ENCODE data around the gene EML6.
A peak's percentile ranks its signal among the peaks of the same experiment; 100 is the strongest.

EML6 gene

DNA sequence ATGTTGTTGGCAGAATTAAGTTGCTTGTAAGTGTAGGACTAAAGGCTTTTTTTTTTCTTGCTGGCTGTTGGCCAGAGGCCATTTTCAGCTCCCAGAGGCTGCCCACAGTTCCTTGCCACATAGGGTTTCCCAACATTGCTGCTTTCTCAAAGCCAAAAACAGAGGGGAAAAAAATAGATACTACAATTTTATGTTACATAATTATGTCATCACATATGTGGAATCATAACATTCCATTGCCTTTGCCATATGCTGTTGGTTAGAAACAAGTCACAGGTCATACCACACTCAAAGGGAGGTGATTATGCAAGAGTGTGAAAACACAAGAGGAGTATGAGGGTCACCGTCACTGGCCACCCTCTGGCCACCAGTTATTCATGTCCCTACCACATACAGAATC lies 172.3 kb downstream of the EML6 start:
- Histone ChIP-seq H3K36me3 (ENCODE audit: insufficient read depth, low read length) (no peaks in the 10 kb centered on the region), H3K27me3 (ENCODE audit: control insufficient read depth, insufficient read depth, low read length) (no peaks in the 10 kb centered on the region), H3K9ac (ENCODE audit: low read depth, low read length) (no peak overlapping the region), H3K9me3 (replicated peaks; ENCODE audit: low read length) (peaks cover 7% of the 10 kb centered on the region), H3K4me1 (ENCODE audit: control insufficient read depth, insufficient read depth, low read length) (peaks cover 4% of the 10 kb centered on the region), H3K4me2 (ENCODE audit: low read length) (no peak overlapping the region), H3K4me3 (ENCODE audit: low read length) (no peak overlapping the region)

DNA sequence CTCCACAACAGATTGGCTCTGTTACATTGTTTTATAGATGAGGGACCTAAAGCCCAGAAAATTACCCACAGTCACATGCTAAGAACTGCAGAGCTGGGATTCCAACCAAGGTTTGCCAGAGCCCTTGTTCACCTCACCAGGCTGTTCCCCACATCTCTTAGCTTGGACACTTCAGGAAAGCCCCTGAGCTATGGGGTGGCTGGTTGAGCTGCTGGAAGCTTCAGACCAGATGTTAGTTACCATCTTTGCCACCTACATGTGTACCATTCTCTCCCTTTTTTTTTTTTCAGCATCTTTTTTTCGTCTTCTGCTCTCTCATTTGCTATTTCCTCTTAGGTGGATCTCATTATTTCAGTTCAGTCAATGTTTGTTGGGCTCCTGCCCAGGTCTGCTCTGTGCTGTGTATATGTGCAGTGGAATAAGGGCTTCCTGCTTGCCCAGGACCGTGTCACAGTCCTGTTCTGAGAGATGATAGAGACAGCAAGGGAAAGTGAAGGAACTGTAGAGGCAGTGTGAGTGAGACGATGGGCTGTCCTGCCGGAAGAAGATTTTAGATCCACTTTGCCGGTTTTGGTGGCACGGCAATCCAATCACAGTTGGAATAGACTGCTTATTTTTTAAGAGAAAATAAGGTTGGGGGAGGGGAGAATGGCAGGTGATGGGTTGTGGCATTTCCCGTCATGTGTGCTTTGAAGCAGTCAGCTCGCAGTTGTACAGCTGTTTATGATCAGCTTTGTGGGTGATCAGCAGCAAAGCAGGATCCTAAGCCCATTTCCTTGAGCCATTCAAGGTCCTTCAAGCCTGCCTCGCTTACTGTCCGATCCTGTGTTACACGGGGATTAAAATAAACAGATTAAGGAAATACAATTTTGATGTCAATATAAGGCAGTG lies 174.2 kb downstream of the EML6 start:
- Histone ChIP-seq H3K4me1 (ENCODE audit: control insufficient read depth, insufficient read depth, low read length) (peaks cover 8% of the 10 kb centered on the region), H3K9me3 (replicated peaks; ENCODE audit: low read length) (peaks cover 7% of the 10 kb centered on the region), H3K36me3 (ENCODE audit: insufficient read depth, low read length) (no peaks in the 10 kb centered on the region), H3K27me3 (ENCODE audit: control insufficient read depth, insufficient read depth, low read length) (no peaks in the 10 kb centered on the region), H3K4me3 (ENCODE audit: low read length) (no peak overlapping the region), H3K4me2 (ENCODE audit: low read length) (no peak overlapping the region), H3K9ac (ENCODE audit: low read depth, low read length) (no peak overlapping the region)

DNA sequence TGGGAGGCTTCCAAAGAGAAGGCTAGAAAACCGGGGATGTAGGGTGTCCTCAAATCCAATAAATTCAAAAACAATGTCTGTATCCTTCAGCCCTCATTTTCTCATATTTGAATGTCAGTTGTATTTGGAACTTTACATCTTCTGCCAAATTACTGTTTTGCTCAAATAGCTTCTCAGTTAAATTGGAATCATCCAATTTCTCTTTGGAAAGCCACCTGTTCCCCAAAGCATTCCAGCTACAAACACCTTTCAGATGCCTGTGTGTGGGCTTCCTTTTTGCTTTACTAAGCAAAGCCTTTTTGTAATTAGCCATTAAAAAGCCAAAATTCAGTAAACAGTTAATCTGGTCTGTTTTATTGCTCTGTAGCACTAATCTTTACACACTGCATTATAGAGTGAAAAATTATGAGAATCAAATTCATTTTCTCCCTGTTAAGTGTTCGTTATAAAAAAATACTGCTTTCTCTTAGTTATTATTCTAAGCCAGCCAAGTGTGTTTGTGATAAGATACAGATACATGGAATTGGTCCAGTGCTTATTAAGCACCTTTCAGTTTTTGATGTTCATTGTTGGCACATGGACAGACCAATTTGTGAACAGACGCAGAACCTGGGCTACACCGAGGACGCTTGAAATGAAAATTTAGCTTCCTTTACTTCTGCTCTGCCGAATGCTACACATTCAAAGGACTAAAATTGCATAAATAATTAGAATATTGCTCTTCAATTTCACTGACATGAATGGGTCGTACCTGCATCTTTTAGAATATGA lies 175.2 kb downstream of the EML6 start:
- H3K36me3 ChIP-seq (ENCODE audit: insufficient read depth, low read length) = no peaks in the 10 kb centered on the region

DNA sequence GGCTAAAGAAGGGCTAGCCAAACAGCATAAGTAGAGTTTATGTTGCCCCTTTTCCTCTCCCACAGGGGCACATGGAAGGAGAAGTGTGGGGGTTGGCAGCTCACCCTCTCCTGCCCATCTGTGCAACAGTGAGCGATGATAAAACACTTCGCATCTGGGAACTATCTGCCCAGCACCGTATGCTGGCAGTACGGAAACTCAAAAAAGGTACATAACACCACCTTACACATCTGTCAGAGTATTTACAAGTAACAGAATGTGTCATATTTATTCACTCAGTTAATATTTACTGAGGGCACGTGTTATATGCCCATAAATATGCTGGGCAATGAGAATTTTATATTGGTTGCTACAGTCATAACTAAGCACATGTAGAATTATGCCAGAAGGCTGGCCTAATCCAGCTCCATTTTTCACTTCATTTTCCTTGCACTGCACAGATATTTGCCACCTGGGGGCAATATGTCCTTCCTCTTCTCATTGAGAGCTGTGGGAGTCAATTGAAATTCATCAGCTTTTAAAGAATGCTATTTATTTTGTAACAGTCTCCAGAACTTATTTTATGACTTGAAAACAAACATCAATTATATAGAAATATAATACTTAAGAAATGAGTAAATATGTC lies 176.2 kb downstream of the EML6 start:
- H3K4me1 ChIP-seq (ENCODE audit: control insufficient read depth, insufficient read depth, low read length) = peaks cover 25% of the 10 kb centered on the region
- H3K27me3 ChIP-seq (ENCODE audit: control insufficient read depth, insufficient read depth, low read length) = no peaks in the 10 kb centered on the region
- H3K4me2 ChIP-seq (ENCODE audit: low read length) = no peak overlapping the region
- H3K9ac ChIP-seq (ENCODE audit: low read depth, low read length) = no peak overlapping the region
- no peak overlapping the region for H3K4me3 ChIP-seq (ENCODE audit: low read length)
- H3K36me3 ChIP-seq (ENCODE audit: insufficient read depth, low read length) = no peaks in the 10 kb centered on the region
- peaks cover 7% of the 10 kb centered on the region for H3K9me3 ChIP-seq (replicated peaks; ENCODE audit: low read length)

More for the DNA sequence above, 175.2 kb downstream of the EML6 start:
- Histone ChIP-seq H3K27me3 (ENCODE audit: control insufficient read depth, insufficient read depth, low read length) (no peaks in the 10 kb centered on the region), H3K4me3 (ENCODE audit: low read length) (no peak overlapping the region), H3K9ac (ENCODE audit: low read depth, low read length) (no peak overlapping the region), H3K4me2 (ENCODE audit: low read length) (no peak overlapping the region), H3K4me1 (ENCODE audit: control insufficient read depth, insufficient read depth, low read length) (peaks cover 17% of the 10 kb centered on the region), H3K9me3 (replicated peaks; ENCODE audit: low read length) (peaks cover 7% of the 10 kb centered on the region)

DNA sequence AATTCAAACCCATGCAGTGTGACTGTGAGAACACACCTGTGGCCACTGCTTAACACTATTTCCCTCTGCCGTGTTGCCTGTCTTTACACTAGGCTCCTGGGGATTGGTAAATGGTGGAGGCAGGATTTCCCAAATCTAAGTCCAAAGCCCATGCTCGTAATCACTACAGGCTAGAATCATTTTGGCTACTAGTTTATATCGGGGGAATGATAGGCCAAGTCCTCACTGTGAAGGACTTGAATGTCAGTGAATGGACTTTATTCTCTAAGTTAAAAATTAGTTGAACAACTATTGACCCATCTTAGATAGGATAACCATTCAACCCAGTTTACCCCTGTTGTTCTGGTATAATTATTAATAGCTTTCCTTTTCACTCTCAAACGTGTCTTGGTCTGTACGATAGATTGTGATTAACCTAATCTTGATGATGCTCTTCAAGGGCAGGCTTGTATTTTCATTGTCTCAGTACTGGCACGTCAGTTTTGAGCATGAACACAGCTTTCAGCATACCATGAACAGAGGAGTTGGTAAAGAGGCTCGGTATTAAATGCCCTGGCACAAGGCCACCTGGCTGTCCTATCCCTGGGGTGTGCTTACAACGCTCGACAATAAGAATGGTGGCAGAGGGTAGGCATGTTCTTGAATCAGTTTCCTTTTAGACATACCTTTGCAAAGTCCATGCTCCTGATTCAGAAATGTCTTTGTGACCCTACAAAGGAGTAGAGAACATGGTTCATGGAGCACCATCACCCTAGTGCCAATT lies 177.9 kb downstream of the EML6 start:
- H3K36me3 ChIP-seq (ENCODE audit: insufficient read depth, low read length) = no peaks in the 10 kb centered on the region
- H3K4me1 ChIP-seq (ENCODE audit: control insufficient read depth, insufficient read depth, low read length) = peaks cover 28% of the 10 kb centered on the region
- no peaks in the 10 kb centered on the region for H3K9me3 ChIP-seq (replicated peaks; ENCODE audit: low read length)
- H3K4me2 ChIP-seq (ENCODE audit: low read length) = no peak overlapping the region
- no peaks in the 10 kb centered on the region for H3K27me3 ChIP-seq (ENCODE audit: control insufficient read depth, insufficient read depth, low read length)
- H3K4me3 ChIP-seq (ENCODE audit: low read length) = no peak overlapping the region
- H3K9ac ChIP-seq (ENCODE audit: low read depth, low read length) = no peak overlapping the region

DNA sequence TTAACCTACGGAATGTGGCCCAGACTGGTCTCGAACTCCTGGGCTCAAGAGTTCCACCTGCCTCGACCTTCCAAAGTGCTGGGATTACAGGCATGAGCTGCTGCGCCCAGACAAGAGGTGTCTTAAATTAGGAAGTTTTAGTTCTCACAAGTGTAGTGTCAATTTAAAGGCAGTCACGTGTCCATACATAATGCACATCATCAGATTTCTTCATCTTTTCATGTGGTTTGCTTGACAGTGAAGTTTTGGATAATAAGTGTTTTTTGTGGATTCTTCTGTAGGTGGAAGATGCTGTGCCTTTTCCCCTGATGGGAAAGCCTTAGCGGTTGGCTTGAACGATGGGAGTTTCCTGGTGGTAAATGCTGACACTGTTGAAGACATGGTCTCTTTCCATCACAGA lies 179.3 kb downstream of the EML6 start:
- Histone ChIP-seq H3K9me3 (replicated peaks; ENCODE audit: low read length) (no peaks in the 10 kb centered on the region), H3K27me3 (ENCODE audit: control insufficient read depth, insufficient read depth, low read length) (no peaks in the 10 kb centered on the region), H3K4me2 (ENCODE audit: low read length) (no peak overlapping the region), H3K9ac (ENCODE audit: low read depth, low read length) (no peak overlapping the region), H3K4me1 (ENCODE audit: control insufficient read depth, insufficient read depth, low read length) (peaks cover 28% of the 10 kb centered on the region), H3K36me3 (ENCODE audit: insufficient read depth, low read length) (no peaks in the 10 kb centered on the region), H3K4me3 (ENCODE audit: low read length) (no peak overlapping the region)

DNA sequence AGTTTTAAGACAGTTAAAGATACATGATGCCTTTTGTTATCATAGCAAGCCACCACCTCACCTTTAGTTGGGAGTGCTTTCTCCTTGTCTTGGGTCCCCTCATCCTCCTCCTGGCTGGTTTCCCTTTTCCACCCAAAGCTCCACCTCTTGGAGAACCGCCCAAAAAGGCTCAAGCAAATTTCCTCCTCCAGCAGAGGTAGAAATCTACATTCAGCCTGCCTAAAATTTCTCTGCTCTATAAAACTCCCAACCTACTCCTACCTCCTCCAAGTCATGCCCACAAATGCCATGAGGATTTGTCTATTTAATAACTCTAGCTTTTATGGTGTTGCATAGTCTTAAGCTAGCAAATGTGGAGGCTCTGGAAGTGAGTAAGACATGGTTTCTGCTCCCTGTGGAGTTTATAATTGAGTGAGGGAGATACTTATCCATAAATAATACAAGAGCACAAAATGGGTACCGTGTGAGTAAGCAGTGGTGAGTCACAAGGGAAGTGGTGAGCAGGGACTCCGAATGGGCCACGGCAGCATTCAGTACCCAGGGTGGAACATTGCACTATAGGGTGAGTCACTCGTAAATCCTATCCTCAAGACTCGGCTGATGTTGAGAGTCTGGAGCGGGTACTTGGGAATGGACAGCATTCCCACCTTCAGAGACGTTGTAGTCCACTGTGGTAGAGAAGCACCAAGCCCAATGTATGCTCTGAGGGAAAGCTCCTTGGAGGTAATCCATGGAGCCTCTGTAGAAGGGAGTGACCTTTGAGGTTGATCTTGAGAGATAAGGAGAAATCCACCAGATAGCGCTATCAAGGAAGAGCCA lies 180.5 kb downstream of the EML6 start:
- Histone ChIP-seq H3K4me3 (ENCODE audit: low read length) (peak overlapping the region; percentile 49), H3K9me3 (replicated peaks; ENCODE audit: low read length) (no peaks in the 10 kb centered on the region), H3K36me3 (ENCODE audit: insufficient read depth, low read length) (no peaks in the 10 kb centered on the region), H3K9ac (ENCODE audit: low read depth, low read length) (peak overlapping the region; percentile 44), H3K27me3 (ENCODE audit: control insufficient read depth, insufficient read depth, low read length) (no peaks in the 10 kb centered on the region), H3K4me1 (ENCODE audit: control insufficient read depth, insufficient read depth, low read length) (peaks cover 33% of the 10 kb centered on the region), H3K4me2 (ENCODE audit: low read length) (peak overlapping the region; percentile 77)

DNA sequence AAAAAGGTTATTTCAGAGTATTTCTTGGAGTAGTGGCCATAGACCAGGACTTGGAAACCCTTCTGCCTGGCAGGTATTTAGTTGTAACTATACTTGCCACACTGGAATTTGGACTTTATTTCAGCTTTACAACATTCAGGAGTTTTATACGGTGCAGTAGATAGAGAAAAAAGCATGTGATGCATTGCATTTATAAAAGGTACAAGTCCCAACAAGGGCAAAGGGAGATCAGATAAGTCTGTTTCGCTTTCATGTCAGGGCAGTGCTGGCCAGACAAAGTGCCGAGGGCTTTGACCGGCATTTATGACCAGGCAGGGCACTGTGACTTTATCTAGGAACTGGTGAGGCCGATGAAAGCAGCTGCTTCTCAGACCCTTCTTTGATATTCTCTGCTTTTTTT lies 181.4 kb downstream of the EML6 start:
- Histone ChIP-seq H3K36me3 (ENCODE audit: insufficient read depth, low read length) (no peaks in the 10 kb centered on the region), H3K4me1 (ENCODE audit: control insufficient read depth, insufficient read depth, low read length) (peaks cover 35% of the 10 kb centered on the region), H3K27me3 (ENCODE audit: control insufficient read depth, insufficient read depth, low read length) (no peaks in the 10 kb centered on the region)

DNA sequence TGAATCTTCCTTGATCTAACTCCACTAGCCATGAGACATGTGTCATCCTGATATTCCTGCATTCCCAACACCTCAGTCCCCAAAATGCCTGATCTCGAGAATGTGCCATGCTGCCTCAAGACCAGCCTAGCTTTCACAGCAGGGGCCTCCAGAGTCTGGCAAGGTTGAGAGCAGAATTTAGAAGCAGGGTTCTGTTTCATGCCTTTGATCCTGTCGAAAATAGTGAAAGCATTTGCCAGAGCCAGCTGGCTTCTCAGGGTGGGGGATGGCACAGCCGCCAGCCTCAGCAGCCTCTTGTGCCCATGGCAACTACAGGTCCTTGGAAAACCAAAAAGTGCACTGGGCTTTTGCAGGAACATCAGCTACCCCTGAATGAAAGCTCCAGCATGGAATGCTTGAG lies 183.3 kb downstream of the EML6 start:
- H3K9me3 ChIP-seq (replicated peaks; ENCODE audit: low read length) = no peaks in the 10 kb centered on the region
- H3K4me3 ChIP-seq (ENCODE audit: low read length) = no peak overlapping the region
- peaks cover 28% of the 10 kb centered on the region for H3K4me1 ChIP-seq (ENCODE audit: control insufficient read depth, insufficient read depth, low read length)
- no peak overlapping the region for H3K9ac ChIP-seq (ENCODE audit: low read depth, low read length)
- no peaks in the 10 kb centered on the region for H3K27me3 ChIP-seq (ENCODE audit: control insufficient read depth, insufficient read depth, low read length)
- H3K36me3 ChIP-seq (ENCODE audit: insufficient read depth, low read length) = no peaks in the 10 kb centered on the region
- no peak overlapping the region for H3K4me2 ChIP-seq (ENCODE audit: low read length)

More for the DNA sequence above, 181.4 kb downstream of the EML6 start:
- Histone ChIP-seq H3K4me2 (ENCODE audit: low read length) (peak overlapping the region; percentile 75), H3K9ac (ENCODE audit: low read depth, low read length) (no peak overlapping the region), H3K9me3 (replicated peaks; ENCODE audit: low read length) (no peaks in the 10 kb centered on the region), H3K4me3 (ENCODE audit: low read length) (no peak overlapping the region)

DNA sequence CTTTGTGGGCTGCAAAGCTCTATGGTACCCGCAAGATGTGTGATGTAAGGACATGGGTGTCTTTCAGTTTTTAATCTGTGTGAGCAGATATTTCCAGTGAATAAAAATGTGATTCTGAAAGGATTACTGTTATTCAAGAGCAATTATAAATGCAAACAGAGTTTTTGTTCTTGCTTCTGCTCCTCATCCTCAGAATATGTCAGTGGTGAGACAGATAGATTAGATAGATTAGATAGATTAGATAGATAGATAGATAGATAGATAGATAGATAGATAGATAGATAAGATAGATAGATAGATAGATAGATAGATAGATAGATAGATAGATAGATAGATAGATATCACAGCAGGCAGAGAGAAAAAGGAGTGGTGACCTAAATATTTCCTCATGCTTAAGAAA lies 184.2 kb downstream of the EML6 start:
- H3K4me1 ChIP-seq (ENCODE audit: control insufficient read depth, insufficient read depth, low read length) = peaks cover 27% of the 10 kb centered on the region
- H3K4me3 ChIP-seq (ENCODE audit: low read length) = no peak overlapping the region
- no peaks in the 10 kb centered on the region for H3K36me3 ChIP-seq (ENCODE audit: insufficient read depth, low read length)
- no peak overlapping the region for H3K9ac ChIP-seq (ENCODE audit: low read depth, low read length)
- no peaks in the 10 kb centered on the region for H3K9me3 ChIP-seq (replicated peaks; ENCODE audit: low read length)
- H3K4me2 ChIP-seq (ENCODE audit: low read length) = no peak overlapping the region
- H3K27me3 ChIP-seq (ENCODE audit: control insufficient read depth, insufficient read depth, low read length) = no peaks in the 10 kb centered on the region

Data from skeletal muscle satellite cell (primary cell).